Activated T-helper 2 cell treated with anti-CD3 and anti-CD28 coated beads, Interferon-gamma antibody, Interleukin-2, Interleukin-4, amounts not matched to agents 10 μg/mL and 5 μg/mL and 100 μg/mL, durations not matched to agents 14 hours and 24 hours and 36 hours (primary cell): ENCODE data around the gene BCHE. TPM values are rescaled to one million over a fixed set of nuclear protein-coding genes. Genes with fewer than 3 reads are reported as not detected.

Experiments
- DNase-seq: peaks from one replicate; pipeline ENCODE4 v3.0.0; 2021; ENCODE audit warnings: low spot score
- H3K27ac Mint-ChIP-seq: one replicate; pipeline ENCODE4 v1.8.0; 2021; ENCODE audit warnings: mixed read lengths
- H3K27me3 Mint-ChIP-seq: one replicate; pipeline ENCODE4 v1.8.0; 2021; ENCODE audit warnings: low read depth, mixed read lengths
- H3K36me3 Mint-ChIP-seq: one replicate; pipeline ENCODE4 v1.8.0; 2021; ENCODE audit warnings: low read depth, mixed read lengths
- H3K4me1 Mint-ChIP-seq: one replicate; pipeline ENCODE4 v1.8.0; 2021; ENCODE audit warnings: low read depth, mixed read lengths
- H3K4me3 Mint-ChIP-seq: one replicate; pipeline ENCODE4 v1.8.0; 2021; ENCODE audit warnings: low read depth, mild to moderate bottlenecking, moderate library complexity, mixed read lengths
- H3K9me3 Mint-ChIP-seq: one replicate; pipeline ENCODE4 v1.8.0; 2021; ENCODE audit warnings: mixed read lengths
- intact Hi-C: fragments of 100-400 bp; cut with micrococcal nuclease; formaldehyde crosslinking; loops from one replicate; pipeline ENCODE4 v1.15.1; 2023
- total RNA-seq: library from RNA; stranded (reverse); gene quantifications from 2 replicates; pipeline ENCODE4 v1.2.3, GENCODE V29; 2022

The BCHE gene
- not detected in 2 replicates for total RNA-seq

DNA sequence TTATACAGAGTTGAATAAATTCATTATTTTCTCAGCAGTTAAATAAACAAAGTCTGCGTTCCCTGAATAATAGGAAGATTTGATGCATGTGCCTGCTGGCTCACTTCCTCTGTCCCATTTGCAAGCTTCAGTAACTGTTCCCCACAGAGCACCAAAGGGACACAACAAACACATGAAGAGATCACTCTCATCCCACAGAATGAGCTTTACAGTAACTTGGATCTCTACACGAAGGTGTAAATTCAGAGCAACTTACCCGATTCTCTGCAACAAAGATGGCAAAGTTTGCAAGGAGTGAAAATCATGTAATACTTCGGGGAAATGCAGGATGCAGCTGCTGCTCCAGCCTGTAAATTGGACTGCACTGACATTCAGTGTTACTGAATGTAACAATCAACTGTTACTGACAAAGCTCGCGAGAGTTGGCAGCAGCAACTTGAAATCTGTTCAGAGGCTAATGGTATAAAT lies at the start of gene BCHE:
Gene BCHE, minus strand, starts transcription at position 366 of the 468 bp plus-strand sequence. CDS start 6,390 bp downstream, outside the sequence.
- Mint-ChIP-seq H3K4me1 (no peaks in the 10 kb centered on the region), H3K4me3 (no peak within 1 kb of the TSS), H3K27me3 (no peaks in the 10 kb centered on the region), H3K9me3 (no peaks in the 10 kb centered on the region), H3K27ac (no peak within 1 kb of the TSS), H3K36me3 (no peaks in the 10 kb centered on the region)
- no peak for DNase-seq
- intact Hi-C loops, result no loop called here

DNA sequence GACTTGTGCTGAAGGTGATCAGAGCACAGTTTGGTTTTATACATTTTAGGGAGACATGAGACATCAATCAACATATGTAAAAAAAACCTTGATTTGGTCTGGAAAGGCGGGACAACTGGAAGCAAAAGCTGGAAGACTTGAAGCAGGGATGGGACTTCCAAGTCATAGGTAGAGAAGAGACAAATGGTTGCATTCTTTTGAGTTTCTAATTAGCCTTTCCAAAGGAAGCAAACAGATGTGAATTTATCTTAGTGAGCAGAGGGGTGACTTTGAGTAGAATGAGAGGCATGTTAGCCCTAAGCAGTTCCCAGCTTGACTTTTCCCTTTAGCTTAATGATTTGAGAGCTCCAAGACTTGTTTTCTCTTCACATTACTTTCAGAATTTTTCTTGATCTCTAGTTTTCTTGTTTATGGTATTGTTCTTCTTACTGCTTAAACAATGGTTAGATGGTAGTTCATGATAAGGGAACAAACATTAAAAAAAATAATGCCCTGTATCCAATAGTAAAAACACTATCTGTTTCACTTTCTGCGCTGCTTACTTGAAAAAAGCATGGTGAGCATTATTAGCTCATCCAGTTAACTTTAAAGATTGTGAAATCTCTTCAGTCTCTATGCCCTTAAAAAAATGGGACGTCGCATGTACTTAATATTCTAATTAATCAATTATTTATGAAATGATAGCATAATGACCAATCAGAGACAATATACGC lies 48.5 kb upstream of the BCHE start:
- intact Hi-C loops, result no loop called here
- H3K9me3 Mint-ChIP-seq, result no peaks in the 10 kb centered on the region
- no peaks in the 10 kb centered on the region for H3K27me3 Mint-ChIP-seq

GRCh38 chr3:165884518-165884917 lies 47.3 kb upstream of the BCHE start:
- DNase-seq, result no peak
- Mint-ChIP-seq H3K9me3 (no peaks in the 10 kb centered on the region), H3K4me1 (no peaks in the 10 kb centered on the region)

More for the DNA sequence above, 48.5 kb upstream of the BCHE start:
- Mint-ChIP-seq H3K4me1 (no peaks in the 10 kb centered on the region), H3K4me3 (no peak overlapping the region), H3K27ac (no peak overlapping the region), H3K36me3 (no peaks in the 10 kb centered on the region)
- DNase-seq, result no peak

DNA sequence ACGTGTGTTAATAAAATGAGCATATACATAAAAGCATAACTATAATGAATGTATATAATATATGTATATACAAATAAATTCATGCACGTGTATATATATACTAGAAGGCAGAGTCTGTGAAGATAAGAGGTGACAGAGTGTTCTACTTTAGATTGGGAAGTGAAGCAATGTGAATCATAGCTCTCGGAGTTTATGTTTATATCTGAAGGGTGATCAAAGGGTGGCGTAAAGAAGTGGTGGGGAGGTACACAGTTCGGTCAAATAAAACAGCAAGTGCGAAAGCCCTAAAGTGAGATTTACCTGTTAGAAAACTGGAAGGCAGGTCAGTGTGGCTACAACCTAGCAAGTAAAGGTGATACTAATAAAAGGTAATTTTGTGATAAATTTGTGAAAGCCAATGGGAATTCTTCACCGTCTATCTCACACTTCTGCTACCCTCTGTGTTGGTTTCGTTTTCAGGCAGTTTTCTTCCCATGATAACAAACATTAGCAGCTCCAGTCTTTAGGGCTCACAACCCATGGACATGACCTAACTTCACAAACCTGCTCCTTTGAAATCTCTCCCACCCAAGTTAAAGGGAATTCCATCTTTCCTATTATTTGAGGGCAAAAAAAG lies 46.7 kb upstream of the BCHE start:
- H3K27ac Mint-ChIP-seq, result no peak overlapping the region
- no peak for DNase-seq
- no peak overlapping the region for H3K4me3 Mint-ChIP-seq
- intact Hi-C loops, result no loop called here
- H3K36me3 Mint-ChIP-seq, result no peaks in the 10 kb centered on the region
- no peaks in the 10 kb centered on the region for H3K9me3 Mint-ChIP-seq
- no peaks in the 10 kb centered on the region for H3K4me1 Mint-ChIP-seq
- no peaks in the 10 kb centered on the region for H3K27me3 Mint-ChIP-seq

More at GRCh38 chr3:165884518-165884917, 47.3 kb upstream of the BCHE start:
- Mint-ChIP-seq H3K36me3 (no peaks in the 10 kb centered on the region), H3K4me3 (no peak overlapping the region), H3K27me3 (no peaks in the 10 kb centered on the region), H3K27ac (no peak overlapping the region)
- intact Hi-C loops, result no loop called here

- Mint-ChIP-seq H3K36me3 (no peaks in the 10 kb centered on the region), H3K27ac (no peak overlapping the region), H3K4me3 (no peak overlapping the region), H3K4me1 (no peaks in the 10 kb centered on the region), H3K27me3 (no peaks in the 10 kb centered on the region), H3K9me3 (no peaks in the 10 kb centered on the region)
- DNase-seq, result no peak
- intact Hi-C loops, result no loop called here
Measured at GRCh38 chr3:165883117-165883516, 45.9 kb upstream of the BCHE start.

DNA sequence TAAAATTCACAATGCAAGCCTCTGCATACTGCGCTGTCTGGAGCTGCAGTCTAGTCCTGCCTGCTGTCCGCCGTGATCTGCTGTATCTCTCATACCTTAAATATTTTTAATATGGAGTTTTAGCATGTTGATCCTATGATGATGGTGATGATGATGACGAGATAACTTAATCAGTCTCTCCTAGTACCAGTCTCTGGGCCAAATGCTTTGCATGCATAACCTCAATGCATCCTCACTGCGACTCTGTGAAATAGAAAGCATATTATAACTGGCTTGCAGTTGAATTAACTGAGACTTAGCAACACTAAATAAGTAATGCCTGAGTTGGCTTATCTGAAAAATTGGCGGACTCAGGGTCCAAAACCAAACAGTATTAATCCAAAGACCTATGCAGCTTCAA lies 38.4 kb upstream of the BCHE start:
- Mint-ChIP-seq H3K27me3 (no peaks in the 10 kb centered on the region), H3K36me3 (no peaks in the 10 kb centered on the region), H3K9me3 (peaks cover 25% of the 10 kb centered on the region), H3K4me3 (no peak overlapping the region), H3K4me1 (no peaks in the 10 kb centered on the region), H3K27ac (no peak overlapping the region)
- DNase-seq, result no peak
- intact Hi-C loops, result no loop called here

DNA sequence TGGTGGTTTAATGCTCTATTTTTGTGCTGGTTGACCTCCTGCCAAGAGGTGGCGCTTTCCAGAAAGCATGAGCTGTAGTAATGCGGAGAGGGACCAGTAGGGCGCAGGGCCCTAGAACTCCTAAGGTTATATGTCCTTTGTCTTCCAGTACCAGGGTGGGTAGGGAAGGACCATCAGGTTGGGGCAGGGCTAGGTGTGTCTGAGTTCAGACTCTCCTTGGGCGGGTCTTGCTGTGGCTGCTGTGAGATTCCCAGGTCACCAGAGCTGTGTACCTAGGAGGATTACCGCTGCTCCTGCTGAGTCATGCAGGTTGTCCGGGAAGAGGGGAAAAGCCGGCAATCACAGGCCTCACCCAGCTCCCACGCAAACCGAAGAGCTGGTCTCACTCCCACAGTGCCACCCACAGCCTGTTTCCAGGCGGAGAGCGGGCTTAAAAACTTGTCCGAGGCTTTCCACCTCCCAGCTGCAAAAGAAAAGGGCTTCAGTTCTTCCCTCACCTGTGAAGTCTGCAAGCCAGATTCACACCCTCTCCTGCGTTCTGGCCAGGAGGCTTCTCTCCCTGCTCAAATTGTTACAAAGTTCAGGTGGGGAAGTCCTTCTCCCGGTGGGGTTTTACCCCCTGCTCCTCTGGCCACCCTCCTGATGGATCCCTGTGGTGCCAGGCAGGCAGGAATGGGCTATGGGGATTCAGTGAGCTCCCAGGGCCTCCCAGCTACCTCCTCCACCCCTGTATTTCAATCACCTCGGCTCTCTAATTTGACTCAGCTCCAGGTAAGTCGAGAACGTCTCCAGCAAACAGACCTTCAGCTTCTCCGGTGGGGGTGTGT lies 37.7 kb upstream of the BCHE start:
- H3K27me3 Mint-ChIP-seq, result no peaks in the 10 kb centered on the region
- DNase-seq, result no peak
- no peak overlapping the region for H3K27ac Mint-ChIP-seq
- intact Hi-C loops, result no loop called here
- no peaks in the 10 kb centered on the region for H3K36me3 Mint-ChIP-seq
- H3K9me3 Mint-ChIP-seq, result peaks cover 28% of the 10 kb centered on the region
- H3K4me3 Mint-ChIP-seq, result no peak overlapping the region
- no peaks in the 10 kb centered on the region for H3K4me1 Mint-ChIP-seq

- Mint-ChIP-seq H3K4me1 (no peaks in the 10 kb centered on the region), H3K4me3 (no peak overlapping the region), H3K27me3 (no peaks in the 10 kb centered on the region), H3K9me3 (peaks cover 16% of the 10 kb centered on the region), H3K27ac (no peak overlapping the region), H3K36me3 (no peaks in the 10 kb centered on the region)
- DNase-seq, result no peak
- intact Hi-C loops, result no loop called here
Measured at GRCh38 chr3:165868088-165868487, 30.9 kb upstream of the BCHE start.

- intact Hi-C loops, result no loop called here
- Mint-ChIP-seq H3K9me3 (no peaks in the 10 kb centered on the region), H3K4me3 (no peak overlapping the region), H3K36me3 (no peaks in the 10 kb centered on the region), H3K4me1 (no peaks in the 10 kb centered on the region), H3K27ac (no peak overlapping the region), H3K27me3 (no peaks in the 10 kb centered on the region)
- no peak for DNase-seq
Measured at GRCh38 chr3:165859061-165859460, 21.8 kb upstream of the BCHE start.

GRCh38 chr3:165855581-165855980 lies 18.4 kb upstream of the BCHE start:
- Mint-ChIP-seq H3K27me3 (no peaks in the 10 kb centered on the region), H3K4me1 (no peaks in the 10 kb centered on the region), H3K9me3 (no peaks in the 10 kb centered on the region), H3K36me3 (no peaks in the 10 kb centered on the region), H3K27ac (no peak overlapping the region), H3K4me3 (no peak overlapping the region)
- no peak for DNase-seq
- intact Hi-C loops, result no loop called here

DNA sequence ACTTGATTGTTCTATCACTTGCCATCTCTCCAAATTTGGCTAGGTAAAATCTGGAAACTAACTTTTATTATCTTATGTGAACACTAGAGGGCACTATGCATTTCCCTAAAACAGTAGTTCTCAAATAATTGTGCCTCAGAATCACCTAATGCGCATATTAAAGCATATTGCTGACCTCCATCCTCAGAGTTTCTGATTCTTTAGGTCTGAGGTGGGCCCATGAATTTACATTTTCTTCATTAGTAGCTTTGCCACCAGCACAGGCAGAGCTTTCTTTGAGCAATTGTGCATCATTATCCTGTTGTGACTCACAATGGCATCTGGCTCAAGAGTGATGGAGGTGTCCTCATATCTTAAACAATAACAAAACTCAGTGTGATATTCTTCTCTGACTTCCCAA lies 17.5 kb upstream of the BCHE start:
- DNase-seq, result no peak
- H3K27me3 Mint-ChIP-seq, result no peaks in the 10 kb centered on the region
- no peaks in the 10 kb centered on the region for H3K36me3 Mint-ChIP-seq
- no peak overlapping the region for H3K4me3 Mint-ChIP-seq
- no peaks in the 10 kb centered on the region for H3K4me1 Mint-ChIP-seq
- no peak overlapping the region for H3K27ac Mint-ChIP-seq
- H3K9me3 Mint-ChIP-seq, result no peaks in the 10 kb centered on the region
- intact Hi-C loops, result no loop called here

DNA sequence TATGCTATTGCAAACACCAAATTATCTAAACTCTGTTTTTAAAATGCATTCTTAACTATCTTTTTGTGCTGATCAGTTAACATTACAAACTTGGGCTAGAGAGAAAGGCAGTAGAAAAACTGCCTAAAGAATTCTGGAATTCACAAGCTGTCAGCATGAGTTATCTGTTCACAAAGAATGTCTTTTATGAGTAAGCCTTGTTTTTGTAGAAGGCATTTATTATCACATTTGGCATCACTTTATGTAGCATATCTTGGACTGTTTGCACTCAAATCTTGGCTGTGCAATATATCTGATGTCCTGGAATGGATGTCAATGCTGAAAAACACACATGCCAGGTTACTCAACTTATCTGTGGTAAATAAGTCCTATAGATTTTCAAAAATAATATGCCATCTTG lies 15.5 kb upstream of the BCHE start:
- Mint-ChIP-seq H3K4me1 (no peaks in the 10 kb centered on the region), H3K9me3 (no peaks in the 10 kb centered on the region), H3K27ac (no peak overlapping the region), H3K4me3 (no peak overlapping the region), H3K36me3 (no peaks in the 10 kb centered on the region), H3K27me3 (no peaks in the 10 kb centered on the region)
- DNase-seq, result no peak
- intact Hi-C loops, result no loop called here

- no peaks in the 10 kb centered on the region for H3K9me3 Mint-ChIP-seq
- no peak for DNase-seq
- no peaks in the 10 kb centered on the region for H3K36me3 Mint-ChIP-seq
- H3K4me3 Mint-ChIP-seq, result no peak overlapping the region
- intact Hi-C loops, result no loop called here
- H3K4me1 Mint-ChIP-seq, result no peaks in the 10 kb centered on the region
- no peak overlapping the region for H3K27ac Mint-ChIP-seq
- no peaks in the 10 kb centered on the region for H3K27me3 Mint-ChIP-seq
Measured at GRCh38 chr3:165852191-165852590, 15.0 kb upstream of the BCHE start.
